ENCODE results near the gene ZDHHC14.

Gene ZDHHC14

DNA sequence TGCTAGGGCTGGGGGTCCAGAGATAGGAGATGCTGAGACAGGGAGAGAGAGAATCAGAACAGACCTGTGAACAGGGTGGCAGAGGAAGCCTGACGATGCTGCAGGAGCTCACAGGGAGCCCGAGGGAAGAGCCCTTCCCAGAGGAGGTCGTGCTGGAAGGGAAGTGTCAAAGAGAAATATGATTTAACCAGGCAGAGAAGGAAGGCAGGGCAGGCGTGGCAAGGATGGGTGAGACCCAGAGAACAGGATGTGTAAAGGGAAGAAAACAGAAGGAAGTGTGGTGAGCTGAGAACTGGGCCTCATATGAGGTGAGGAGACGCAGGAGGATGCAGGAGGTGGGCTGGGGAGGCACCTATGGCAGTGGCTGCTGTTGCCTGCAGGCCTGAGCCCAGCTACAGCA is 105.6 kb downstream of the ZDHHC14 start:
- no peak overlapping the region for H3K9ac ChIP-seq (ENCODE audit: low read length)
- no peaks in the 10 kb centered on the region for H3K27me3 ChIP-seq (ENCODE audit: control insufficient read depth, insufficient read depth, low read length)
- H3K27ac ChIP-seq (ENCODE audit: low read depth, low read length): no peak overlapping the region
- H3K36me3 ChIP-seq (ENCODE audit: control insufficient read depth, insufficient read depth, low read length): no peaks in the 10 kb centered on the region
- no peak overlapping the region for H3K4me3 ChIP-seq (ENCODE audit: low read length)
- H3K4me1 ChIP-seq (ENCODE audit: control insufficient read depth, insufficient read depth, low read length): no peaks in the 10 kb centered on the region

DNA sequence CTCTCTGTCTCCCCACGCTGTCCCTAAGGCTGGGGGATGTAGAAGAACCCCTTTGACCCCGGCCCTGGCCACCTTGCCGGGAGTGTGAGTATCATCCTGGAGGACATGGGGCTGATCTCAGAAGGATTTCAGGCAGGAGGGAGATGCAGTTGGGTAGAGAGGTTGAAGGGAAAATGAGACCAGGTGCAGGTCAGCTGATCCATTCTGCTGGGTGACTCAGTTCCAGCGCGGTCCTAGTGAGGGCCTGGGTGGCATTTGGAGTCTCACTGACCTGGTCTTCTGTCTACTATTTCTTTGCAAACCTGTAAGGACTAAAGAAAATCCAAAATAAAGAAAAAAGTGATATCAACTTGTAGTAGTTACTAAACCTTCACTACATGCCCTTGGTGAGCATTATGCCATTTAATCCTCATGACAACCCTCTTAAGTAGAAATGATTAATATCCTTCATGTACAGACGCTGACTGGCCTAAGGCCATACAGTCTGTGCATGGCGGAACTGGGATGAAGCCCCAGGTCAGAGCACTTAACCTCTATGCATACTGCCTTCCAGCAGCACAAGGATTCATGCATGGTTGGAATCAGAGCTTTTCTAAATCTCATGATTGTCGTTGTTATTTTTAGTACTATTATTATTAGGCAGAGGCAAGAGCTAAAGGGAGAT is 106.3 kb downstream of the ZDHHC14 start:
- H3K36me3 ChIP-seq (ENCODE audit: control insufficient read depth, insufficient read depth, low read length): no peaks in the 10 kb centered on the region
- H3K4me1 ChIP-seq (ENCODE audit: control insufficient read depth, insufficient read depth, low read length): no peaks in the 10 kb centered on the region
- H3K27me3 ChIP-seq (ENCODE audit: control insufficient read depth, insufficient read depth, low read length): no peaks in the 10 kb centered on the region
- no peak overlapping the region for H3K4me3 ChIP-seq (ENCODE audit: low read length)
- H3K27ac ChIP-seq (ENCODE audit: low read depth, low read length): no peak overlapping the region
- no peak overlapping the region for H3K9ac ChIP-seq (ENCODE audit: low read length)

- no peaks in the 10 kb centered on the region for H3K27me3 ChIP-seq (ENCODE audit: control insufficient read depth, insufficient read depth, low read length)
- no peak overlapping the region for H3K4me3 ChIP-seq (ENCODE audit: low read length)
- no peak overlapping the region for H3K27ac ChIP-seq (ENCODE audit: low read depth, low read length)
- no peaks in the 10 kb centered on the region for H3K36me3 ChIP-seq (ENCODE audit: control insufficient read depth, insufficient read depth, low read length)
- no peaks in the 10 kb centered on the region for H3K4me1 ChIP-seq (ENCODE audit: control insufficient read depth, insufficient read depth, low read length)
- H3K9ac ChIP-seq (ENCODE audit: low read length): no peak overlapping the region
Measured at GRCh38 chr6:157488058-157488457, 107.1 kb downstream of the ZDHHC14 start.

DNA sequence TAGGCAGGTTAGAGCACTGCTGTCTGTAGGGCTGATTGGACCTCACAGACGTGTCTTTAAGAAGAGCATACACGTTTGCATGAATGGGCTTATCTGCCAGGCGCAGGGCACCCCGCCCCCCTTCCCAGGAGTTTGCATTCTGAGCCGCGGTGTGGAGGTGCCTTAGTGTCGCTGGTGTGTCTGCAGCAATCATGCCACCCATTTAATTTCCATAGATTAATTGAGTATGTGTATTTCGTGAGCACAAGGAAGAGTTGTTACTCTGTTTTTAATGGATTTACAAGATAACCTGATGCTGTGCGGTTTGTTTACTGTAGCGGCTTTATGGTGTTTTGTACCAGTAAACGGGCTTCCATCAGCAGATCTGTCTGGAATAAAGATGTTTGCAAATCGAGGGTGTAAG is 107.7 kb downstream of the ZDHHC14 start:
- H3K27me3 ChIP-seq (ENCODE audit: control insufficient read depth, insufficient read depth, low read length): no peaks in the 10 kb centered on the region
- no peak overlapping the region for H3K27ac ChIP-seq (ENCODE audit: low read depth, low read length)
- H3K9ac ChIP-seq (ENCODE audit: low read length): no peak overlapping the region
- no peak overlapping the region for H3K4me3 ChIP-seq (ENCODE audit: low read length)
- H3K36me3 ChIP-seq (ENCODE audit: control insufficient read depth, insufficient read depth, low read length): no peaks in the 10 kb centered on the region
- no peaks in the 10 kb centered on the region for H3K4me1 ChIP-seq (ENCODE audit: control insufficient read depth, insufficient read depth, low read length)

DNA sequence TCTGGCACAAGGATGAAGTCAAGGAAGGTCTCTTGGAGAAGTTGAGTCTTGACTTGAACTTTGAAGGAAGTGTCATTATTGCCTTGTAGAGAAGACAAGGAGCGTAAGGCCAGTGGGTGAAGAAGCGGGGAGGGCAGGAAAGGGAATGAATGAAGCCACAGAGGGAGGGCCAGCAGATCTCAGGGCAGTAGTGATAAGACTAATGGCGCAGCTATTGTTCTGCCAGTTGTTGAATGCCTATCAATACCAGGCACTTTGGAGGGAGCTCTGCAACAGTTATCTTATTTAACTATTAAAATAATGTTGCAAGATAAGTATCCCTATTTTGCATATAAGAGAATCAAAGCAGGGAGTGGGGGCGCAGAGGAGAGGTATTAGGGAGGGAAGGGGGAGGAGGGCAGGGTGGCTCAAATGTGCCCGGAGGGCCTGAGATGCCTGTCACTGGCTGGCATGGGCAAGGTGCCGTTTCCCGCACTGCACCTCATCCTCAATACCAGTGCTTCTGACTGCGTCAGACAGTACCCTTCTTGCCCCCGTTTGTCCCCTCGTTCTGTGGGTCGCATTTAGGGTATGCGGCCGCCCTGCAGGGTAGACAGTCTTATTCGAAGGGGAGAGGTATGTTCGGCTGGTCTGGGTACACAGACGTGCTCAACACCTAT is 109.8 kb downstream of the ZDHHC14 start:
- Histone ChIP-seq H3K27me3 (ENCODE audit: control insufficient read depth, insufficient read depth, low read length) (no peaks in the 10 kb centered on the region), H3K4me3 (ENCODE audit: low read length) (no peak overlapping the region), H3K36me3 (ENCODE audit: control insufficient read depth, insufficient read depth, low read length) (no peaks in the 10 kb centered on the region), H3K9ac (ENCODE audit: low read length) (no peak overlapping the region), H3K27ac (ENCODE audit: low read depth, low read length) (no peak overlapping the region), H3K4me1 (ENCODE audit: control insufficient read depth, insufficient read depth, low read length) (no peaks in the 10 kb centered on the region)

DNA sequence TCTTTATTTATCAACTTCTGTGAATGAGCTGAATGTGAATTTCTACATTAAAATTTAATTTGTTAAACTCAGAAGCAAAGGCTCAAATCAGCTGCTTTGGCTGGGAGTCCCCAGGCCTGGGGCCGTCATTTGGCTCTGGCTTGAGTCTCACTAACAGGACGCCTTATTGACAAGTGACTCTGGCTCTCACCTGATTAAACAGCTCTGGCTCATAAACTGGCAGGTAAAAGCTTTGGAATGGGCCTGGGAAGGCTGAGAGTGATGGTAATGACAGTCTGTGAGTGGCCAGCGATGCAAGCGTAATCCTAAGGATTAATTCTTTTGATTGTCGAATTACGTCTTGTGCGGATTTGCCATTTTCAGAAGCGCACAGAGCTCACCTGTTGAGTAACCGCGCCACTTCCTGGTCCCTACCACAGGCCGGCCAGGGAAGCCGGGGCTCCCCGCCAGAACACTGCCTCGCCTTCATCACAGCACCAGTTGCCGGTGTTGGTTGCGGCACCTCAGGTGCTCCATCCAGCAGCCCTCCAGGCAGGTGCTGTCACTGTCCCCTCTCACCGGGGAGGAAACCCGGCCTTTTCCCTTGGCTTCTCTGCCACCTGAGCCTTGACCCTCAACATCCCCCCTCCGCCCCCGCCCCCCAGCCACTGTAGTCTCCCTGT is 110.7 kb downstream of the ZDHHC14 start:
- Histone ChIP-seq H3K4me3 (ENCODE audit: low read length) (no peak overlapping the region), H3K36me3 (ENCODE audit: control insufficient read depth, insufficient read depth, low read length) (no peaks in the 10 kb centered on the region), H3K27ac (ENCODE audit: low read depth, low read length) (no peak overlapping the region), H3K4me1 (ENCODE audit: control insufficient read depth, insufficient read depth, low read length) (no peaks in the 10 kb centered on the region), H3K27me3 (ENCODE audit: control insufficient read depth, insufficient read depth, low read length) (no peaks in the 10 kb centered on the region), H3K9ac (ENCODE audit: low read length) (no peak overlapping the region)

DNA sequence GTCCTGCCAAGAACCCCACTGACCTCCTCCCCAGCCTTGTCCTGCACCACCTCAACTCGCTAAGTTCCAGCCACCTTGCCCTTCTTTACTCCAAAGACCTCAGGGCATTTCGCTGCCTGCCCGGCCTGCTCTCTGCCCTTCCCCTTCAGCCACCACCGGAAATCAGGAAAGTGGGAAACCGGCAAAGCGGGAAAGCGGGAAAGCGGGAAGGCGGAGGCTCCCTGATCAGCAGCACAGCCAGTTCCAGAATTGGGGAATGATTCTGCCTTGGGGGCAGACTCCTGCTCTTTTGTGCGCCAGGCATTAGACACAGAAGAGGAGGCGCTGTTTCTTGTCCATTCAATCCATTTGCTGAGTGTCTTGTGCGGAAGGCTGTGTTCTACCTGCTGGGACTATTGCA is 111.3 kb downstream of the ZDHHC14 start:
- H3K27ac ChIP-seq (ENCODE audit: low read depth, low read length): no peak overlapping the region
- H3K9ac ChIP-seq (ENCODE audit: low read length): no peak overlapping the region
- H3K27me3 ChIP-seq (ENCODE audit: control insufficient read depth, insufficient read depth, low read length): no peaks in the 10 kb centered on the region
- H3K4me3 ChIP-seq (ENCODE audit: low read length): no peak overlapping the region
- no peaks in the 10 kb centered on the region for H3K36me3 ChIP-seq (ENCODE audit: control insufficient read depth, insufficient read depth, low read length)
- no peaks in the 10 kb centered on the region for H3K4me1 ChIP-seq (ENCODE audit: control insufficient read depth, insufficient read depth, low read length)

GRCh38 chr6:157492741-157493140 is 111.8 kb downstream of the ZDHHC14 start:
- H3K27ac ChIP-seq (ENCODE audit: low read depth, low read length): no peak overlapping the region
- H3K4me3 ChIP-seq (ENCODE audit: low read length): no peak overlapping the region
- H3K9ac ChIP-seq (ENCODE audit: low read length): no peak overlapping the region
- H3K4me1 ChIP-seq (ENCODE audit: control insufficient read depth, insufficient read depth, low read length): no peaks in the 10 kb centered on the region
- no peaks in the 10 kb centered on the region for H3K36me3 ChIP-seq (ENCODE audit: control insufficient read depth, insufficient read depth, low read length)
- no peaks in the 10 kb centered on the region for H3K27me3 ChIP-seq (ENCODE audit: control insufficient read depth, insufficient read depth, low read length)

- no peaks in the 10 kb centered on the region for H3K27me3 ChIP-seq (ENCODE audit: control insufficient read depth, insufficient read depth, low read length)
- no peak overlapping the region for H3K9ac ChIP-seq (ENCODE audit: low read length)
- no peak overlapping the region for H3K27ac ChIP-seq (ENCODE audit: low read depth, low read length)
- H3K36me3 ChIP-seq (ENCODE audit: control insufficient read depth, insufficient read depth, low read length): no peaks in the 10 kb centered on the region
- H3K4me3 ChIP-seq (ENCODE audit: low read length): no peak overlapping the region
- H3K4me1 ChIP-seq (ENCODE audit: control insufficient read depth, insufficient read depth, low read length): no peaks in the 10 kb centered on the region
Measured at GRCh38 chr6:157493173-157493572, 112.2 kb downstream of the ZDHHC14 start.

DNA sequence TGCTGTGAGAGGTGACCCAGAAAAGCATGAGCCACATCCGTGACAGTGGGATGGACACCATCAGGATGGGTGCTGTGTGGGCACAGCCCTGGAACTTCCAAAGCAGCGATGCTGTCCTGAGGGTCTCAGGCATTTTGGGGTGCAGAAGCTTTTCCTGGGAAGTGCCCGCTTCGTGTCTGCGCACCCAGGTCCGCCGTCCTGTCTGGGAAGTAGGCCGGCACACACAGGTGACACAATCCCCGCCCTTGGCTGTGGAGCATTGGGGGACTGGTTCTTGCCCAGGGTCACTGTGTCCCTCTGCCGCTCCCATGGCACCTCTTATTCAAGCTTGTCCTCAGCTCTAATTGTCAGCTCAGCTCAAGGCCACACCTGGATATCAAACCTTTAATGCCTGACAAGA is 112.6 kb downstream of the ZDHHC14 start:
- Histone ChIP-seq H3K4me3 (ENCODE audit: low read length) (no peak overlapping the region), H3K36me3 (ENCODE audit: control insufficient read depth, insufficient read depth, low read length) (no peaks in the 10 kb centered on the region), H3K27me3 (ENCODE audit: control insufficient read depth, insufficient read depth, low read length) (no peaks in the 10 kb centered on the region), H3K4me1 (ENCODE audit: control insufficient read depth, insufficient read depth, low read length) (no peaks in the 10 kb centered on the region), H3K9ac (ENCODE audit: low read length) (no peak overlapping the region), H3K27ac (ENCODE audit: low read depth, low read length) (no peak overlapping the region)

GRCh38 chr6:157494132-157494710 is 113.2 kb downstream of the ZDHHC14 start:
- H3K27ac ChIP-seq (ENCODE audit: low read depth, low read length): no peak overlapping the region
- no peak overlapping the region for H3K4me3 ChIP-seq (ENCODE audit: low read length)
- H3K27me3 ChIP-seq (ENCODE audit: control insufficient read depth, insufficient read depth, low read length): no peaks in the 10 kb centered on the region
- no peaks in the 10 kb centered on the region for H3K4me1 ChIP-seq (ENCODE audit: control insufficient read depth, insufficient read depth, low read length)
- H3K36me3 ChIP-seq (ENCODE audit: control insufficient read depth, insufficient read depth, low read length): no peaks in the 10 kb centered on the region
- H3K9ac ChIP-seq (ENCODE audit: low read length): no peak overlapping the region

GRCh38 chr6:157496534-157497095 is 115.6 kb downstream of the ZDHHC14 start:
- H3K4me3 ChIP-seq (ENCODE audit: low read length): no peak overlapping the region
- no peak overlapping the region for H3K27ac ChIP-seq (ENCODE audit: low read depth, low read length)
- no peak overlapping the region for H3K9ac ChIP-seq (ENCODE audit: low read length)
- H3K36me3 ChIP-seq (ENCODE audit: control insufficient read depth, insufficient read depth, low read length): no peaks in the 10 kb centered on the region
- H3K4me1 ChIP-seq (ENCODE audit: control insufficient read depth, insufficient read depth, low read length): no peaks in the 10 kb centered on the region
- no peaks in the 10 kb centered on the region for H3K27me3 ChIP-seq (ENCODE audit: control insufficient read depth, insufficient read depth, low read length)
